NCI-H446 treated with DMSO at 0.1 percent for 48 hours (cell line): ENCODE measurements around the gene PCSK4.
"Not testable (repeated sequence)": the region's sequence is repeated elsewhere in the genome, so short reads cannot be mapped to it uniquely, and the experiment has no call there.

ENCODE experiments used
- DNase-seq: peaks from one replicate; lab custom pipeline; 2025; lab: John Stamatoyannopoulos, UW

Gene PCSK4

DNA sequence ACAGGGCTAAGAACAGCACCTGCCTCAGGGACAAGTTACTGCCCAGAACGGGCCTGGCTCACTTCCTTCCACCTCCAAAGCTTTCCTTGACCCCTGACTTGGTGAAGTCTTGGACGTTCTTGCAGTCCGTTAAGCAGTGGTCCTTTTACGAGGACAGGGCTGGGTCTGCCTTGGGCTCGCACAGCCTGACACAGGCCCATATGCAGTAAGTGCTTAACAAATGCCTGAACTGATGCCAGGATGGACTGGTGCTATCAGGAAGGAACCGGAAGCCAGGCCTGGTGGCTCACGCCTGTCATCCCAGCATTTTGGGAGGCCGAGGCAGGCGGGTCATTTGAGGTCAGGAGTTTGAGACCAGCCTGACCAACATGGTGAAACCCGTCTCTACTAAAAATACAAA lies 31.9 kb upstream of the PCSK4 start:
- no peak for DNase-seq

DNA sequence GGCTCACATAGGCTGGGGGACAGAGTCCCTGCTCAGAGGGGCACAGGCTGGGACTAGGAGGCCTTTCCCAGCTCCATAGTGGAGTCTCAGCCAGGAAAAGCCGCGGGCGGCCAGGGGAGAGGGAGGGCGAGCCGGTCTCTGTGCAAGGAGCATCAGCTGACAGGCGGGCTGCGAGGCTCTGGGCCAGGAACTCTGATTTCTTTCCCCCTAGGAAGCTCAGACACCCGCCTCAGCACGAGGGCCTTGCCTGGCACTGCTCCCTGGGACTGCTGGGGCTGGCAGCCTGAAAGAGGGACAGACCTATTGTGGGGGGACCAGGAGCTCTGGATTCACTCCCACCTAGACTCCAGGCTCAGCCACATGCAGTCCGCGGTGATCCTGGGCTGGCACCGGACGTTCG lies 31.5 kb upstream of the PCSK4 start:
- DNase-seq: peak; percentile 24

DNA sequence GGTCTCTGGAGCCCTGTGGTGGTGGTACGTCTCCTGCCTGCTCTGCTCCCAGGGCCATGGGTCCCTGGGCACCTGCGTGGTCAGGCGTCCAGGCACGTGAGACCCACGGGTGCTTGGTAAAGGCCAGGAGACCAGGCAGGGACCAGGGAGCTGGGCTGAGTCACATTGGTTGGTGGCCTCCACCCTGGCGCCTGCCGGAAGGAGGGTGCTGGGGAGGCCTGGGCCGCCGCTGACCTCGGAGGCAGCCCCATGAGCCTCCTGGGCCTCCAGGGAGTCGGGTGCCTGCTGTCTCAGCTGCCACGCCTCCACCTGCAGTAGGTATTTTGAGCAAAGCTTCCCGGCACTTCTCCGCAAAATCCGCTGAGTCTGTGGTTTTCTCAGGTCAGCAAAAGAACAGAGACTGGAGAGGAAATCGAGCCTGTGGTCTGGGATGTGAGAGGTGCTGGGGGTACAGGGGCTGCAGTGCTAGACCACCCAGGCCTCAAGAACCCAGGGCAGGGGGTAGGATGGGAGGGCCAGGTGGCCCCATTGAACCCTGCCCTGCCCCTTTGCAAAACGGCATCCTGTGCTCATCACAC lies 30.1 kb upstream of the PCSK4 start:
- DNase-seq: no peak

DNA sequence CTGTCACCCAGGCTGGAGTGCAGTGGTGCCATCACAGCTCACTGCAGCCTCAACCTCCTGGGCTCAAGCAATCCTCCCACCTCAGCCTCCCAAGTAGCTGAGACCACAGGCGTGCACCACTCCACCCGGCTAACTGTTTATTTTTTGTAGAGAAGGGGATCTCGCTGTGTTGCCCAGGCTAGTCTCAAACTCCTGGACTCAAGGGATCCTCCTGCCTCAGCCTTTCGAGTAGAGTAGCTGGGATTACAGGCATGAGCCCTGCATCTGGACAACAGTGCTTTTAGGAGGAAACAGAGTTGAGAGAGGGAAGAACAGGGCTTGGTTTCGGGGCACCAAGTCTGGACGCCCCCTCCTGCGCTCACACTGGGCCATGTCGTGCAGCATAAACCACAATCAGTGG lies 29.7 kb upstream of the PCSK4 start:
- DNase-seq: not testable (repeated sequence)

DNA sequence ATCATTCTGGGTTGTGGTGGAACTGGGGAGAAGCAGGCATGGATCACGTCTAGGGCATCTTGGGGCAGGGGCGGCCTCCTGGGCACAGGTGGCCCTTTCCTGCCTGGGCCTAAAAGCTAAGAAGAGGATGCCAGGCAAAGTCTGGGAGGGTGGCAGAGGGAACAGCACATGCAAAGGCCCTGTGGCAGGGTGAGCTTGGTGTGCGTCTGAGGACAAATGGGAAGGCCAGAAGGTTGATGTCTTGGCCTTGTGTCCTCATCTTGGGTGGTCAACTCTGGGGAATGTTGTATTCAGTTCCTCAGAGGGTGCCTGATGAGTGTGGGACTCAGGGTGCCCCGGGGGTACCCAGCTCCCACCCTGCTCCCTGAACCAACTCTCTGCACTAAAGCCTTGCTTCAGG lies 28.3 kb upstream of the PCSK4 start:
- DNase-seq: no peak

DNA sequence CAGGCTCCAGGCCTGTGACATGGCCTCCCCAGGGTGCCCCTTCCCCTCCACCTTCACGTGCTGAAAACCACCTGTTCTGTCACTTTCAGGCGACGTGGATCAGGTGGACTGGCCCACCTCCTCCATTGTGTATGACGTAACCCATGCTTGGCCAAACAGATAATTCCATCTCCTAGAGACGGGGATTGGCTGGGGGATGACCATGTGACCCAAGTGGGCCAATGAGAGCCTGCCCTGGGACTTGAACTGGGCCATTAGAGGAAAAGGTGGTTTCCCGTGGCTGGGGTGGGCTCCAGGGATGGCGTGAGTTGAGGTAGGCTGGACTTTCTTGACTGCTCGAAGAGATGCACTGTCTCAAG lies 26.2 kb upstream of the PCSK4 start:
- no peak for DNase-seq

DNA sequence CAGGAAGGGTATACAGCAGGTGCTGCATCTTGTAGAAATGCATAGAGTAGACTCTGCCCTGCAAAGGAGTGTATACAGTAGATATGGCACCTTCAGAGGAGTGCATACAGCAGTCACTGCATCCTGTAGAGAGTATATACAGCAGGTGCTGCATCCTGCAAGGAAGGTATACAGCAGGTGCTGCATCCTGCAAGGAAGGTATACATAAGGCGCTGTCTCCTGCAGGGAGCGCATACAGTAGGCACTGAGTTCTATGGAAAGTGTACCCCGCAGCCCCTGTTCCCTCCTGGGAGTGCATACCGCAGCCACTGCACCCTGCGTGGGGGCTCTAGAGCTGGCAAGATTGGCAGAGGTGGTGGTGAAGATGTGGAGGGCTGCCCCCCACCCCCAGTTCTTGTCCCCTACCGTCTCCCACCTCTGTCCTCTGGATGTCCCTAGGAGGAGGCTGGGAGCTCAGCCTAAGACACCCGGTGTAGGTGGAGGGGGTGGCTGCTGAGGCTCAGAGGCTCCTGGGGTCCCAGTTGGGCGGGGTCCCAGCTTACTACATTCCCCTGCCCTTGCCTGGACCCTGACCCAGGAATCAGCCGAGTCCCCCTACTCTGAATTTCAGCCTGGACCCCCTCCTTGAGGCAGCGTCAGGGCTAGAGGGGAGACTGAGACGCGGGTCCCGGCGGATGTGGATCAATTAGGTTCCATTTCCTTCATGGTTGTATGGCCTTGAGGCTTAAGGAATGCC lies 25.0 kb upstream of the PCSK4 start:
- DNase-seq: no peak

DNA sequence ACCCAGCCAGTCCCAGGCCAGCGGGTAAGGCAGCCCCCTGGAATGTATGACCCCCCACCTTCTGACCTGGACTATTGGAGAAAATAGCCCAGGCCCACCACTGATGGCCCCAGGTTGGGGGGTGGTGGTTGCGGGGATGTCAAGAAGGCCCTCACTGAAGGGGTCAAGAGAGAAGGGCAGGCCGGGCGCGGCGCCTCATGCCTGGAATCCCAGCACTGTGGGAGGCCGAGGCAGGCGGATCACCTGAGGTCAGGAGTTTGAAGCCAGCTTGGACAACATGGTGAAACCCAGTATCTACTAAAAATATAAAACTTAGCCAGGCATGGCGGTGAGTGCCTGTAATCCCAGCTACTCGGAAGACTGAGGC lies 24.1 kb upstream of the PCSK4 start:
- no peak for DNase-seq

DNA sequence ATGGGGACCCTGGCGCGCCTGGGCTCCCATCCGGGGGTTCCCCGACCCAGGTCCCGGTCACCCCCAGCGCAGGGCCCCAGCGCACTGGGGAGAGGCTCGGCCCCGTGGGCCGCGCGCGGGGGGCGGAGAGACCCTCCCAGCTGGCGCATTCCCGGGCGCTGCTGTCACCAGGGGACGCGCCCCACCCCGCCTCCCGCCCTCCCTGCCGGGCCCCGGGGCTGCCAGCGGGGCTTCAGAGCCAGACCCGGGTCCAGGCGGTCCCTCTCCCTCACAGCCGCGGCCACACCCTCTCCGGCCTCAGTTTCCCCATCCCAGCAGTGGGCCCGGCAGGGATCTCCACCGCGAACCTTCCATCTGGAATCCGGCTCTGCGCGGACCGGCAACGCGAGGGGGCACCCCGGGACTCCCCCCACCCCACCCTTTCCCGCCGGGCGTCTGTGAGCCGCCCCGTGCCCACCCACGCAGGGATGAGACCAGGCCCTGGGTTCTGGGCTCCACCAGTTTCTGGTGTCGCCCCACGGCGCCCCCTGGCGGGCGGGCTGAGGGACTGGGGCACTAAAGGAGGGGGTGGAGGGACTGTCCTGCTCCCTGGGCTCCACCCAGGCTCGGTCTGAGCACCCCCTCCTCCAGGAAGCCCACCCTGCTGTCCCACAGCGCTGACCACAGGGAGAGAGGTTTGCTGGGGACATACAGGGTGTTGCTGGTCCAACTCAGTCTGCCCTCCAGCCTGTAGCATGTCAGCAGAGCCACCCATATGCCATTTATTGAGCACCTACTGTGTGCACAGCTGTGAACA lies 23.5 kb upstream of the PCSK4 start:
- DNase-seq: no peak

DNA sequence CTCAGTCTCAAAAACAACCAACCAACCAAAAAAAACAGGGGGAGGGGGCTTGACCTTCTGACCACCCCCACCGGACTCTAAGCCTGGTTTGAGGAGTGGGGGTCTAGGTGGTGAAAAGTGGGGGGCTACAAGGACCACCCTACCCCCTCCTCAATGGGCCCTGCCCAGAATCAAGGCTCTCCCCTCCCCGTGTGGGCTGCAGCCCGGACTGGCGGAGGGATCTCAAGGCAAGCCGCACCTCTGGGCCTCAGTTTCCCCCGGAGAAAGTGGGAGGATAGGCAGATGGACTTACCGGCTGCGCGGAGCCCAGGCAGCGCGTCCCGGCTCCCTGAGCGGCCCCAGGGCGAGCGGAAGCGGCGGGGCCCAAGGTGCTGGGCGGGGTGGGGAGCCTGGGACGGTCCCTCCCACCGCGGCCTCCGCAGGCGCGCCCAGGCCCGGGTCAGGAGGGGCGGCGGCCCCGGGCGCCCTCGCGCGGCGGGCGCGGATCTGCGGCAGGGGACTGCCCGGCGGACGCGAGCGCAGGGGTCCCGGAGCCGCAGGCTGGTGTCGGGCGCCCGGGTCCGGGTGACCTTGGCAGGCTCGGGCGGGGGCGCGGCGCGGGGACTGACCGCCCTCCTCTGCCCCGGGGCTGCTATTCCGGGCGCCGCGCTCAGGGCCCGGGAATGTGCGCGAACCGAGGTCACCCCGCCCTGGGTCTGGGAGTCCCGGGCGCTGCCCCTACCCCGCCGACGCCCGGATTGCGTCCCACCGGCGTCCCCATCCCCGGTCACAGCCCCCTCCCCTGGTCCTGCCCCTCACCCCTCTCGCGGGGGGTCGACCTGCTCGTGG lies 22.7 kb upstream of the PCSK4 start, which contains the start of gene ADAMTSL5:
ADAMTSL5 (minus strand) TSS at position 349 of the 828 bp plus-strand sequence. CDS start 2,076 bp downstream, outside the sequence.
- no peak for DNase-seq

DNA sequence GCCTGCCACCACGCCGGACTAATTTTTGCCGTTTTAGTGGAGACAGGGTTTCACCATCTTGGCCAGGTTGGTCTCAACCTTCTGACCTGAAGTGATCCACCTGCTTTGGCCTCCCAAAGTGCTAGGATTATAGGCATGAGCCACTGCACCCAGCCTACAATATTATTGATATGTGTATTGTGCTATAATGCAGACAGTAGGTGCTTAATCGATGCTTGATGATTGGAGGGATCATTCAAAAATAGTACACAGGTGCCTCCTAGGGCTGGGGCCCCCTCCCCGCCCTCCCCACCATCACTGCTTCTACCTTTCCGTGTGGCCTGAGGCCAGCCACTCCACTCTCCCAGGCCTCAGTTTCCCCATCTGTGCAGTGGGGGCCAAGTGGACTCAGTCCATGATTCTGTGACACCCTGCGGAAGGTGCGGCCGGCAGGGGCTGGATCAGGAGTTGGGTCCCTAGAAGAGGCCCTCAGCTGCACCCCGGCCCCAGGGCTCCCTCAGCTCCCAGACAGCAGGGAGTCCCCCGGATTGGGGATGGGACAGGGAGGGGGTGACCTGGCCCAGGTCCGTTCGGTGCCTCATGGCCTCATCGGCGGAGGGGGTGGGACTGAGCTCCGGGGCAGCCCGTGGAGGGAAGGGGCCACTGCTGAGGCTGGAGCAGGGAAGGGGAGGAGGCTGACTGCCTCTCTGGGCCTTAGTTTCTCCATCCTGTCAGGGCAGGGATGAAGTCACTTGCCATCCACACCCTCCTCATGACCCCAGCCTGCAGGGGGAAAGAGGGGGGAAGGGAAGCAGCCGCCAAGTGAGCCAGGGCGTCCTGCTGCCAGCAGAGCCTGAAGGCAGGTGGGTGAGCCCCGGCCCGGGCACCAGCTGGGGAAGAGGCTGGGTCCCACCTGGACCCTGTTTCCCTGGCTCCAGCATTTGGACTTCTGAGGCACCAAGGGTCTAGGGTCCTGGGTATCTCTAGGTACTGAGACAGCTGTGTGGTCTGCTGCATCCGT lies 21.5 kb upstream of the PCSK4 start:
- no peak for DNase-seq

DNA sequence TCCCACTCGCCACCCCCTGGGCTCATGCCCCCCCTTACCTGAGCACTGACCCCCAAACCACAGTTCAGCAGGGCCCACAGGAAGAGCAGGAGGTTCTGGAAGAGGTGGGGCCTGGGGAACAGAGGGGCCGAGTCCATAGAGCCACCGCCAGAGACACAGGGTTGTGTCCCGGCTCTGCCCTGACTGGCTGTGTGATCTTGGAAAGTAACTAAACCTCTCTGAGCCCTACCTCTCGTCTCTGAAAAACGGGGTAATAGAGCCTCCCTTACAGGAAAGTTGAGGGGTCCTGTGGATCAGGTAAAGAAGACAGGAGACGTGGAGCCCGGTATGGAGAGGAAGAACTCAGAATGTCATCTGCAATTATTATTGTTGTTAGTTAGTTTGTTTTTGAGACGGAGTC lies 20.7 kb upstream of the PCSK4 start:
- no peak for DNase-seq

DNA sequence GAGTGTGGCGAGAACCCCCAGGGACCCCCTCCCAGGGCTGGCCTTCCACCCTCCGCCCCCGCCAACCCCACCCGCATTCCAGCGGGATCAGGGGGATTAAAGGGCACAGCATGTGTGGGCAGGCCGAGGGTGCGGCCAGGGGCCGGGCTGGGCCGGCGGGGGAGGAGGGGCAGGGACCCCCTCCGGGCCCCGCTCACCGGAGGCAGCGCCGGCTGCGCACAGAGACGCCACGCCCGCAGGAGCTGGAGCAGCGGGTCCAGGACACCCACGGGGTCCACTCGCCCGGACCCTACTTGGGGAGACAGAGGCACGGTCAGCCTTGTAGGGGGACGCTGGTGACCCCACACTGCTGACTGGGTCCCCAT lies 20.3 kb upstream of the PCSK4 start:
- no peak for DNase-seq

DNA sequence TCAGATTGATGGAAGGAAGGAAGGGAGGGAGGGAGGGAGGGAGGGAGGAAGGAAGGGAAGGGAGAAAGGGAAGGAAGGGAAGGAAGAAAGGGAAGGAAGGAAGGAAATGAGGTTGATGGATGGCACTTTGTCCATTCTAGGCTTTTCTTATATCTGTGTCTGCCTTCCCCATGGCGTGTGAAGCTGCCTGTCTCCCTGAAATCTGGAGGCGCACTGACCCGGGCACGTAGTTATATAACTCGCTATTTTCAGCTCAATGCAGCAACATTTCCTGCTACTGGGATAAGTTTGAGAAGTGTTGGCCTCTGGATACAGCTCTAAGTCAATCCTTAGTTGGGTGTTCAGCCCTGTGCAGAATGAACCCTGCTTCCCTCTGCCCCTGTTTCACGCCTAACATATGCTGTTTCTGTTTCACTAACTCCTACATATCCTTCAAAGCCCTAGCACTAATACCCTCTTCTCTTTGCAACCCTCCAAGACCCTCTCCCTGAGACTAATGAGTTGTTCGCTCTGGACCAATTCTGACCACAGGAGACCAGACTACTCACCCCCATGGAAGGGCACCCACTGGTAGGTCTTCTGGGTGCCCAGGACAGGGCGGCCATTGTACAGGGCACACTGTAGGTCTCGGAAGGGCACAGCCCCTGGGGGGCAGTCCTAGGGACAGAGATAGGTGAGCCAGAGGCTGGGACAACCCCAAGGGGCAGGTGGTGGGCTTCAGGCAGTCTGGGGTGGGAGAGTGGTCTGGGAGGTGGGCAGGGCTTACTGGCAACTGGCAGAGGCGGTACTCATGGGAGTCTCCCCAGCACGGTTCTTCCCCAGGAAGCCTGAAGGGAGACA lies 19.7 kb upstream of the PCSK4 start:
- DNase-seq: no peak

DNA sequence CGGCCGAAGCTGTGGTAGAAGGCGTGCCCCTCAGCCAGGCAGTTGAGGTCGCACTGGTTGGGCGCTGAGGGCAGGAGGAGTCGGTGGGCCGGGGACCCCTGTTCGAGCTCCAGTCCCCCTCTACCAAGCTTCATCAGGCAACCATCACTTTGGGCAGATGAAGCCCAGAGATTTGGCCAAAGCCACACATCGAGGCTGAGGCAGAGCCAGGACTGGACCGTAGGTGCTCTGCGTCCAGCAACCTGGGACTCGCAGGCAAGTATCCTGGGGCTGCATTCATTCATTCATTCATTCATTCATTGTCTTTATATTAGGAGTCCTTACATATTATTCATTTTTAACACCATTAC lies 18.3 kb upstream of the PCSK4 start:
- no peak for DNase-seq

DNA sequence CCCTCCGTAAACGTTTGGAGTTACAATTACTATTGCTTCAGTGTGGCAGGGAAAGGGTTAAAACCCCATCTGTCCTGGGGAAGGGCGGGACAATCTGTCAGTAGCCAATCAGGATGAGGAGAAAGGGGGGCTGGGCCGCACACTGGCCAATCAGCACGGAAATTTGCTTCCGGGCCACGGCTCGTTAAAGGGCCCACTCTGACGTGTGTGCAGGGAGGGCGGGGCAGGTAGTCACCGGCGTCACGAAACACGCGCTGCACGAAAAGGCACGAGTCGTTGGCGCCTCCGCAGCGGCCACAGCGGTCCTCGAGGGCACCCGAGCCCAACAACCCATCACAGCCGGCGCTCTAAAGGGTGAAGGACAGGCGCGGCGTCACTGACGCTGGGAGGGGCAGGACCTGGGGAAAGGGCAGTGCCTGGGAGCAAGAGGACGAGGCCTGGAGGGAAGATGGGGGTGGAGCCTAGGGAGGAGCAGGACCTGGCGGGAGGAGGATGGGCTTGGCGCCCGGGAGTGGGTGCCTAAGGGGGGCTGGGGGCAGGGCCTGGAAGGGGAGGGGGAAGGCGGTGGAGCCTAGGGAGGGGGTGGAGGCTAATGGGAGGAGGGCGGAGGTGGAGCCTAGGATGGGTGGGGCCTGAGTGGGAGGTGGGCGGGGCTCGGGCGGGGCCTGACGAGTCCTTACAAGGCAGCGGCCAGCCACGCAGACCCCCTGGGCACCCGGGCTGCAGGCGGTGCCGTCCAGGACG lies 17.8 kb upstream of the PCSK4 start:
- DNase-seq: peak; percentile 98

DNA sequence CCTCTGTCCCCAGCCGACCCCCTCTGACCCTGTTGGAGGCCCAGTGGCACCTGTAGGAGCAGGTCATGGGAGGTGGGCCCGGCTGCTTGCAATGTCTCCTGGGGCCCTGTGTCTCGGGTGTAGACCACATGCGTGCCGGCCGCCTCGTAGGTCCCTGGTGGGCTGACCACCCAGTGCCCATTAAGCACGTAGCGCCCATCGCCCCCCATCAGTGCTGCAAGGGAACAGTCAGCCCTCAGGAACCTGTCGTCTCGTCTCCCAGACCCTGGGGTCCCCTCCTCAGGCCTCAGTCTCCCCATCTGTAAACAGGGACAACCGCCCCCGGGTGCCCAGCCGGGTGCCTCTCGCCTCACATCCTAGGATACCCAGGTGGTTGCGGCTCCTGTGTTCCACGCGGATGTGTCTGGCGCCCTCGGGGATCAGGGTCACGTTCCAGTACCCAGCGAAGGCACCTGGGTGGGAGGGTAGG lies 17.1 kb upstream of the PCSK4 start:
- DNase-seq: no peak

DNA sequence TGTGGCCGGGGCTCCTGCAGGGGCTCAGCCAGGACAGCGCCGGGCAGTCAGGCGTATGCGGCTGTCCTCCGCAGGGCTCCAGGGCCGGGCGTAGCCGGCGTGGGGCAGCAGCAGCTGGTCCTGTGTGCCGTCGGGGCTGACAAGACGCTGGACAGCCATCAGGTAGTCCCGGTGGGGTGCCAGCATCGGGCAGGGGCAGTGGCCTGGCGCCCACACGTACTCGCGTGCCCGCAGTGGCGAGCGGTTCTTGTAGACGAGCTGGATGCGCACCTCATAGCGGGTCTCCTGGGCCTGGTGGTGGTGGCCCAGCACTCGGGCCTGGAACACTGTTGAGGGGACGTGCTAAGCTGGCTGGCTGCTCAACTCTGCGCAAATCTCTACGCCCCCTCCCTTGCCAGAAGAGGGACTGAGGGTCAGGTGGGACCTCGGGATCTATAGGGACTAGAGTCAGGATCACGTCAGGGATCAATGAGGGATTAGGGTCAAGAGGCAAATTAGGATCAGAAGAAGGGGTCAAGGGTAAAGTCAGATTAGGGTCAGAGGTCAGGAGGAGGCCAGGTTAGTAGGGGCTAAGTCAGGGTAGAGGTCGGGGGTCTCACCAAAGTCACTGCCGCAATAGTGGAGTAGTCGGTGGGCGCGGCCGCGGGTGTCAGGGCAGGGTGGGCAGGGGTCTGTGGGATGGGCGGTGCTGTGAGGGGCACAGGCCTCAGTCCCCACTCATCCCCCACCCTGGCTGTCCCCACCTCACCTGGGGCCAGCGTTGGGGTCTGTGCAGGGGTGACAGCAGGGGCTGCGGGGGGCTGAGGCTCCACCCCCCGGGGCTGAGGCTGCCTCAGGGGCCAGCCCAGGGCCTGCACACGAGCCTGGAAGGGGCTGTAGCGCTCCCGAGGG lies 16.1 kb upstream of the PCSK4 start:
- no peak for DNase-seq

DNA sequence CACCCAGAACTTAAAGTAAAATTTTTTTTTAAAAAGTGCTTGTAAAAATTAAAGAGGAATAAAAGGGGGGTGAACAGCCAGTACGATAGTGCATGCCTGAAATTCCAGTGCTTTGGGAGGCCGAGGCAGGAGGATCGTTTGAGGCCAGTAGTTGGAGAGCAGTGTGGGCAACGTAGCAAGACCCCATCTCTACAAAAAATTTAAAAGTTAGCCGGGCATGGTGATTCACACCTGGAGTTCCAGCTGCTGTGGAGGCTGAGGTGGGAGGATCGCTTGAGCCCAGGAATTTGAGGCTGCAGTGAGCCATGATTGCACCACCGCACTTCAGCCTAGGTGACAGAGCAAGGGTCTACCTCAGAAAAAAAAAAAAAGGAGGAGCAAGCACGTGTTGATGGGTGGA lies 14.9 kb upstream of the PCSK4 start:
- DNase-seq: no peak
